HG02642 (cell line): ENCODE data around the gene AP1S1.

Experiments used
- ATAC-seq: cut with Tn5 transposase; IDR thresholded peaks from one replicate; pipeline ENCODE4 v1.9.1; 2021; ENCODE audit warnings: mild to moderate bottlenecking; ENCODE audit not compliant: unreplicated experiment, poor library complexity

AP1S1 gene

DNA sequence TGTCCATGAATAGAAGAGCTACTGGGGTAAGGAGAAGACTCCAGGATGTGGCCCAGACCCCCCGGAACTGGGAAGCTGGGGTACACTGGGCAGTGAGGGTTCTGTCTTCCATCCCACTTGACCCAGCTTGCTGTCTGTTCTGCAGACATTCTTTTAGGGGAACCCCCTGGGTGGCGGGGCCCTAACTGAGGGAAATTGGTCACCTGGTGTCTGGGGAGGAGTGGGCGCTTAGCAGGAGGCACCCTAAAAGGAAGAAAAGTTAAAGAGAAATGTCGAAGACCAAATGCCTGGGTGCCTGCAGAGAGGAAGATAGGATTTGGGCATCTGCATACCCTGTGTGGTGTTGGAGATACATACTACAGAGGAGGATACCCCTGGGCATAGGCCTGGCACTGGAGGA, 1.0 kb downstream of the AP1S1 start:
- no peak for ATAC-seq

DNA sequence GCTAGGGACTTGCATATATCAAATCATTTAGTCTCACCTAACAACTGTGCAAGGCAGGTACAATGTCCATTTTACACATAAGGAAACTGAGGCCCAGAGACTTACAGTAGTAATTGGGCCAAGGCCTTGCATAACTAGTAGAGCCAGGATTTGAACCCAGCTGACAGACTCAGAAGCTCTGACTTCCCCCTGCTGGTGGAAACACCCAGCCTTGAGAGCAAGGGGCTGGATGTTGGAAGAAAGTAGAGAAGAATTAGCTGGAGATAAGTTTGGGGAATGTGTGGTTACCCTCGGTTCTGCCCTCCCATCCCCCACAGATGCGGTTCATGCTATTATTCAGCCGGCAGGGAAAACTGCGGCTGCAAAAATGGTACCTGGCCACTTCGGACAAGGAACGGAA, 2.0 kb downstream of the AP1S1 start:
- ATAC-seq, result no peak

DNA sequence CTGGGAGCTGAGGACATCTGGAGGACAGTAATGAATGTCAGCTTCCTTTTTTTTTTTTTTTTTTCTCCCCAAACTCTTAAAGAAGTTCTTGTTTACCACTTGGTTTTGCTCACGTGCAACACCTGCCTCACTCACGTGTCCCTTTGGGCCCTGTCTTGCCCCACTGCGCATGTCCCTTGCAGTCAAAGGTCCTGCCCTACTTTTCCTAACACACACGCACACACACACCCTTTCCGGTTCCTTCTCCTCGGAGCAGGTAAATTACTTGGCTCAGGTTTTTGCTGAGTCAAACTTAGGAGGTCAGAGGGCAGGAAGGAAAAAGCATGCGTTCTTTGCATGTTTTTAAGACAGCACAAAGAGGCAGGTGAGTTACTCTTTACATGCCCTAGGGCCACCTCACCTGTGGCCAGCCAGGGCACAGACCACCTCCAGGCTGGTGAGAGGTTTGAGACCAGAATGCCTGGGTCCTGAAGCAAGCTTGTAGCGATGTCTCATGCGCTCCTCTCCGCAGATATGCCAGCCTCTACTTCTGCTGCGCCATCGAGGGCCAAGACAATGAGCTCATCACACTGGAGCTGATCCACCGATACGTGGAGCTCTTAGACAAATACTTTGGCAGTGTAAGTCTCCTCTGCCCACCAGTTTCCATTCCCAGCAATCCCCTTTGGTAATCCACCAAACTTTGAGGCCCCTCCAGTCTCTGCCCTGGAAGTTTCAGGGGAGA, 2.8 kb downstream of the AP1S1 start:
- no peak for ATAC-seq

DNA sequence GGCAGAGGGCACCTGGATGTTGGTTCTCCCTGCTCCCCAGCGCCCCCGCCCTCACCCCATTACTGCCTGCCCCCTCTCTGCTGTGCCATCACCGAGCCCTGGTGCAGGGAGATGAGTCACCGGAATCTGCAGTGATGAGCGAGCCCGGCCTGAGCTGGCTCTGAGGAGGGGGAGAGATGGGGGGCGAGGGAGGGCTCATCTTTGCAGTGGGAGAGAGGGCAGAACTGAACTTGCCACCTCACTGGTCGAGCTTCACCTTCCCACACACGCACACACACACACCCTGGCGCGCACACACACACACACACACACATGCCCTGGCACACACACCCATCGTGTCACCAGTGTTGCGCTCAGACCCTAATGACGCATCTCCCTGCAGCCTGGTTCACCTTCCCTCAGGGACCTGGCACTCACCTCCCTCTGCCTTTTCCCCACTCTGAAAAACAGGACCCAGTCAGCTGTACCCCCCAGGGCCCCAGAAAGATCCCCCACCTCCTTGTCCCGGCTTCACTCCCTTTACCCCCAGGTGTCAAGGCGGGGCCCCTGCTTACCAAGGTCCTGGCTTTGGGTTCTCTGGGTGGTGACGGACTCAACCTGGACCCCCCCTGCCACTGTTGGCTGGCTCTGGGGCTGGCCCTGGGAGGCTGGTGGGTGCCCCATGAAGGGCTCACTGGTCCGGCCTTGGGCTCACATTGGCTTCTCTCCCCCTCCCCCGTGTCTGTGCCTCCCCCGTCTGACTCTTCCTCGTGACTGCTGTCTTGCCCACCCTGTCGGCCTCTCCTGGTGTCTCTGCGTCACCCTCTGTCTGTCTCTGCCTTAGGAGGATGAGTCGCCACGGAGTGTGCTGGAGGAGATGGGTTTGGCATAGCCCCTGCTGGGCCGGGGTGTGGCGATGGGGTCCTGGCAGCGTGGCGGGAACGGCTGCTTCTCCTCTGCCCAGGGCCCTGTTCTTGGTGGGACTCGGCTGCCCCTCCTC, 5.7 kb downstream of the AP1S1 start:
- ATAC-seq, result no peak

DNA sequence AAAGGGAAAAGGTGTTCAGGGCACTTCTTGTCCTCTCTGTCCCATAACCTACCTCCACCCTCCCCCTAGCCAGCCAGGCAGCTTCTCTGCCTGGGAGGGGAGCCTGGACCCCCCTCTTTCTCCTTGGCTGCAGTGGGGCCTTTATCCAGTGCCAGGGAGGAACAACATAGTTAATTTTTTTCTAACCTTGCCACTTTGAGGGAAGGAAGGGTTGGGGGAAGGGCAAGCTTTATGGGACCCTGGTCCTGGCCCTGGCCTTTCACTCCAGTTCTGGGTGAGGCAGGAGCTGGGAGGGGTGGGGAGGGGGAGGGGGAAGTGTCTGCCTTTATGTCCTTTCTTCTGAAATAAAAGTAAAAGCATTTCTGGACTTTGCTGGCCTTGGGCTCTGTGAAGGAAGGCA, 6.6 kb downstream of the AP1S1 start:
- ATAC-seq, result no peak

DNA sequence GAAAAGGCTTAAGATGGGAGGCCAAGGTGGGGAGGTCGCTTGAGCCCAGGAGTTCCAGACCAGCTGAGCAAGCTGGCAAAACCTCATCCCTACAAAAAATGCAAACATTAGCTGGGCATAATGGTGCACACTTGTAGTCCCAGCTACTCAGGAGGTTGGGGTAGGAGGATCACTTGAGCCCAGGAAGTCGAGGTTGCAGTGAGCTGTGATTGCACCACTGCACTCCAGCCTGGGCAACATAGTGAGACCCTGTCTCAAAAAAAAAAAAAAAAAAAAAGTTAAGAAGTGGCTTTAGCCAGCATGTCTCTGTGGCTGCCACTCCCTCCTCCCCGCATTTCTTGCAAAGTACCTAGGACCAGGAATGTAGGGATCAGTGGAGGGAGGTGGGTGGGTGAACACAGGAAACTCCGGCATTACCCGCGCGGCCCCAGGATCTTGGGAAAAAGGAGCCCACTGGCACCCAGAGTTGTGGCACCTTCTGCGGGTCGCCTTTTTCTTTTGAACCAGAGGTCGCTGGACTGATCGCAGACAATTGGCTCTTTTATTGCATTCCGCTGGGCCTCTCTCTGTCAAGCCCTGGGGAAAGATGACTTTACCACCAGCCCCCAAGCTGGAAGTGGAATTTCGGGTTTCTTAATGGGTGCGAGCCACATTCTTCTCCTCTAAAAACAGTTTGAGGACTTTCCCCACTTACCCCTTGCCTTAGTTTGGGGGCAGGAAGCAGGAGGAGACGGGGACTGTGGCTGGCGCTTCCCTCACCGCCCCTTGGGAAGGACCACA, 7.6 kb downstream of the AP1S1 start:
- ATAC-seq, result no peak

DNA sequence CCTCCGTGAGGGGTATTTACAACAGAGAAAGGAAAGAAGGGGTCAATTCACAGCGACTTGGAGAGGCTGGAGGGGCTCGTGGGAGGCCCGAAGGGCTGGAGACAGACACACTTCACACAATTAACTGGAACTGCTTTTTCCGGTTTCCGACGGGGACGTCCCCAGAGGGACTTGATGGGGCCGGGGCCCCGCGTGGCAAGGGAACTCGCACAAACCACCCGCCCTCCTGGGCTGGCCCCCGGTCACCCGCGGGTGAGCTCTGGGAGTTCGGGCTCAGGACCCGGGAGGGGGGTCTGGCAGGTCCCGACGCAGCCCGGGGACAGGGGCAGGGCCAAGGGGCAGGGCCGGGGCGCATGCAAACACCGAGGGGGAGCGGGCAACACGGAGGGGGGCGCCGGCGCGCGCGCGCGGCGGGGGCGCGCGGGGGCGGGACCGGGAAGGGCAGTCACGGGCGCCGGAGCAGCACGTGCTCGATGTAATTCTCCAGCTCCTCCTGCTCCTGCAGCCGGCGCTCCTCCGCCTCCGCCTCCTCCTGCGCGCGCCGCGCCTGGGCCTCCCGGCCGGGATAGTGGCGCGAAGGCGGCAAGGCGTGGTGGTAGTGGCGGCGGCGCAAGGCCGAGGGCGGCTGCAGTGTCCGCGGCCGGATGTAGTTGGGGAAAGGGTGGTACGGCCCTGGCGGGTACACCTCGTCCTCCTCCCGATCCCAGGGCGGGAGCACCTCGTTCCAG, 8.4 kb downstream of the AP1S1 start:
- no peak for ATAC-seq

DNA sequence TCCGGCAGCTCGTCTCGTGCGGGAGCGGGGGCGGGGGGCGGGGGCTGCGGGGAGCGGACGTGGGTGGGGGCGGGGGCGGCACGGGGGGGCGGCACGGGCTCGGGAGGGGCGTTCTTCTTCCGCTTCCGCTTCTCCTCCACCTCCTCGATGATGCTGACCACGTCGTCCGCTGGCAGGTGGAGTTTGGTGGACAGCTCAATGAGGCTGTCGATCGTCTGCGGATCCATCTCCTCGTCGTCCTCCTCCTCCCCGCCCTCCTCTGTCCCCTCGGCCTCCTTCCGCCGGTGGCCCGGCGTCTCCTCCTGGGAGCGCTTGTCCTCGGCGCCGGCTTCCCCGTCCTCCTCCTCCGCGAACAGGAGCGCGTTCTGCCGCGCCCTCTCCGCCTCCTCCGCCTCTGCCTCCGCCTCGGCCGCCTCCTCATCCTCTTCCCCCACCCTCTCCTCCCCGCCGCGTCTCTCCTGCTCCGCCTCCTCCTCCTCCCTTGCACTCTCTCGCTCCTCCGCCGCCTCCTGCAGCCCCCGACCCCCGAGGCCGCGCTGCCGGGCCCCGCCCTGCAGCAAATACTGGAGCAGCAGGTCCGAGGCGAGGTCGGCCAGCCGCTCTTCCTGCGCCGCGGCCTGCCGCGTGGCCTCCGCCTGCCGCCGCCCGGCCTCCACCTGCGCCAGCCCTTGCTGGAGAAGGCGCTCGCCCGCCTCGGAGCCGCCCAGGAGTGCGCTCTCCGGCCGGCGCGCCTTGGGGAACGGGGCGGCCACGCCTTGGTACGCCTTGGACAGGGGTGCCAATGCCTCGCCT, 9.2 kb downstream of the AP1S1 start:
- no peak for ATAC-seq

DNA sequence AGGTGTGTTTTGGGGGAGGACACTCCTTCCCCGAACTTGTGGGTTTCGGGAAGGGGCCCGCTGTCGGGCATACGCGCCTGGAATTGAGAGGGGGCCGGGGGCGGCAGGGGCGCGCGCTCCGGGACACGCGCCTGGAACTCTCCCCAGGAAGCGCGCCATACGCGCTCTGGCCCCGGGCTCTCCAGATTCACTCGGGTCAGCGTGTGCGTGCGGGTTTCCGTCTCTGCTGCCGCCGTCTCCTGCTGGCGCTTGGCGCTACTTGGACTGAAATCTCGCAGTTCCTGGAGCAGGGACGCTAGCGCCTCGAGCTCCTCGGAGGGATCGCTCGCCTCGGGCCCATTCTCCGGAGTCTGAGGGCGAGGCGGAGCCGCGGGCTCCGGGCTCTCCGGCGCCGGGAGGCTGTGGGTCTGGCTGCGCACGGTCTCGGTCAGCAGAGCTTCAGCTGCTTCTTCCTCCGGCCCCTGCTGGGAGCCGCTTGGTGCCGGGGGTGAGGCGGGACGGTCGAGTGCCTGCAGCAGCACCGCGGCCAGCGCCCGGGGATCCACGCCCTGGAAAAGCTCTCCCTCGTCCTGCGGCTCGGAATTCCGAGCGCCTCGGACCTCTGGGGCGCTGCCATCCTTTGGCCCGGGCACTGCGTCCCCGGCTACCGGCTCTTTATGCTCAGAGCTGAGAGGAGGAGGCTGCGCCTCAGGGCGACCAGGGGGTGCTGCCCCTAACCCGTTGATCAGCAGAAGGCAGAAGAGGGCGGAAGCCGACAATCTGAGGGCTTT, 10.0 kb downstream of the AP1S1 start:
- ATAC-seq, result no peak

DNA sequence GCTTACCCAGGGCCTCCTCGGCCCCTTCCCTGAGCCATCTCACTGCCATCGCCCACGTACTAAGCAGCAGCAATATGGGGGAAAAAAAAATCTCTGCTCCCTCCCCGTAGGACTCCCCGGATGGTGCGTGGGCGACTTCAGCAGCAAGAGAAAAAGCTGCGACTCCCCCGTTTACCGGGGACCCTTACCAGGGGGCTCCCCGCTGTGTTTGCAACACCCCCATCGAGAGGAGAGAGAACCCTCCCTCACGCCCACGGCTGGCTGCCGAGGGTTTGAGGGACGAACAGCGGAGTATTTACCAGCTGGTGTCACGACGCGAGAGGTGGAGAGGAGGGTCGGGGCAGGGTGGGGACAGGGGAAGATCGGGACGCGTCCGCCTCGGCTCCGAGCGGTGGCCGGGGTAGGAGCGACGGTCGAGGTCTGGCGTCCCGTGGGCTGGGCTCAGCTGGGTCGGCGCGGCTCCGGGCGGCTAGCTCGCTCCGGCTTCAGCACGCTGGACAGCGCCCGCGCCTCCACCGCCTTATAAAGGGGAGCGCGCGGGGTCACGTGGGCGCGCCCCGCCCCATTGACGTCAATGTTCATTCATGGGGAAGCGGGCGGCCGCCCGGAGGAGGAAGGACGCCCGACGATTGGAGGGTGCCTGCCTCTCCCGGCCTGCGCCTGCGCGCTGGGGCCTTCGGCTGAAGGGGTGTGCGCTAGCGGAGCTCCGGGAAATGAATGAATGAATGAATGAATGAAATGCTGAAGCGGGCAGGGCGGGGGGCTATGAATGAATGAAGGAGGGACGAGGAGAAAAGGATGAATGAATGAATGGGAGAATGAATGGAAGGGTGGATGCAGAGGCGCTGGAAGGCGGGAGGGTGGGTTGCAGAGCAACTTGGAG, 11.0 kb downstream of the AP1S1 start, which contains the start of gene VGF:
Gene VGF, minus strand, starts transcription at position 495 of the 883 bp plus-strand sequence. CDS start 726 bp downstream, outside the sequence.
- ATAC-seq, result peak; percentile 72

DNA sequence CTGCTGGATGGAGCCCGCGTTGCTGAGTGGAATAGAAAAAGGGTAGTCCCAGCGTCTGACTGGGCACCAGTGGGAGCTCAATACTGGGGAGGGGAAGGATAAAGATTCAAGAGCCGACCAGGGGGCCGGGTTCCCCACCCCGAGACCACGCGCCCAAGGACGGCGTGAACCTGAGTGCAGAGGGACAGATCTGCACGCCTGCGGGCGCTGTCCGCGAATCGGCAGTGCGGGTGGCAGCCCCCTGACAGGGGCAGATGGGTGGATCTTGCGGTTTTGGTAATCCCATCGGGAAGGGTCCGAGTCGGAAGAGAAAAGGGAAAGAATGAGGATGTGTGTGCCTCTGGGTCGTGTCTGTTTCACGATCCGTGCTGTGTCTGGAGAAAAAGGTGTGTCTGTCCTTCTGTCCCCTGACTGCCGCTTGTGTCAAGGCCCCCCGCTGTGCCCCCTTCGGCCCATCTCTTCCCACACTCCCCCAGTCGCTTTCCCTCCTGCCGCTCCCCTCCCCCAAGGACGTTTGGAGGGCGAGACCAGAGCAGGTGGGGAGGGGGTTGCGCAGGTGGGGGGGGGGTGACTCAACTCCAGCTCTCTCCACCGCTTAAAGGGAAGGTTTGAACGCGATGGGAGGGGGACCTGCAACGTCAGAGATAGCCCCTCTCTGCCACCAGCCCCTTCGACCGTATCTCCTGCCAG, 11.8 kb downstream of the AP1S1 start:
- ATAC-seq, result no peak

DNA sequence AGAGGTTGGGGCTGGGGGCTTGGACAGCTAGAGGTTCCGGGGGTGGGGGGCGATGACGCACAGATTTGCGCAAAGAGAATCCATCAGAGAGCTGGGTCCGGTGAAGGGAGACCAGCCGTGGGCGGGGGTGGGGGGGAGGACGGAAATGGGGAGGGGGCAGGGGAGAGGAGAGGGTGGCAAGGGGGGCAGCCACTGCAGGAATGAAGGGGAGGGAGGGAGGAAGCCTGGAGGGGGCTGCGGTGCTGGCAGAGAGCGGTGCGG, 12.3 kb downstream of the AP1S1 start:
- no peak for ATAC-seq

DNA sequence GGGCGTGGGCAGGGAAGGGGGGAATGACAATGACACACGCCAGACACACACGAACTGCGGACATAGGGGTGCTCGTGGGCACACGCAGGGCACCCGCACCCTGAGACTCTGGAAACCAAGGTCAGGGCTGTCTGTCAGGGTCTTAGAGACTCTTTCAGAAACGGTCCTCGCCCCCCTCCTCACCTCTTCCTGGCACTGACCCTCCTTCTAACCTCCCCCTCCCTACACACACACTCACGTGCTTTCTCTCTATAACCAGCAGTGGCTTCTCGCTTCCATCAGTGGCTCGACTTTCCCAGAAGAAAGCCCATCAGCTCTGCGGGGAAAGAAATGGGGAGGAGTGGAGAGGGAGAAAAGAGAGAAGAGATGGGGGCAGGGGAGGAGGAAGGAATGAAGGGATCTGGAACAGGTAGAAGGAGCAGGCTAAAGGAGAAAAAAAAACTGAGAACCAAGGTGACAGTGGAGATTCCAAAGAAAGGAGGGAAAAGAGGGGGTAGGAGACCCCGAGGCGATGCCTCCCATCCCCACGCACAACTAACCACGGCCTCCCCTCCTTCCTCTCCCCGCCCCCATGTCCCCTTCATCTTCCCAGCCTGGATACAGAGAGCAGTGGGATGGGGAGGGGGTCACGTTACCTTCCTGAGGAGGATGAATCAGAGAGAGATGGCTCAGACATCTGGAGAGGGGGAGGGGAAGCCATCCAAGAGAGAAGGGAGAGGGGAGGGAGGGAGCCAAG, 12.8 kb downstream of the AP1S1 start:
- ATAC-seq, result no peak

DNA sequence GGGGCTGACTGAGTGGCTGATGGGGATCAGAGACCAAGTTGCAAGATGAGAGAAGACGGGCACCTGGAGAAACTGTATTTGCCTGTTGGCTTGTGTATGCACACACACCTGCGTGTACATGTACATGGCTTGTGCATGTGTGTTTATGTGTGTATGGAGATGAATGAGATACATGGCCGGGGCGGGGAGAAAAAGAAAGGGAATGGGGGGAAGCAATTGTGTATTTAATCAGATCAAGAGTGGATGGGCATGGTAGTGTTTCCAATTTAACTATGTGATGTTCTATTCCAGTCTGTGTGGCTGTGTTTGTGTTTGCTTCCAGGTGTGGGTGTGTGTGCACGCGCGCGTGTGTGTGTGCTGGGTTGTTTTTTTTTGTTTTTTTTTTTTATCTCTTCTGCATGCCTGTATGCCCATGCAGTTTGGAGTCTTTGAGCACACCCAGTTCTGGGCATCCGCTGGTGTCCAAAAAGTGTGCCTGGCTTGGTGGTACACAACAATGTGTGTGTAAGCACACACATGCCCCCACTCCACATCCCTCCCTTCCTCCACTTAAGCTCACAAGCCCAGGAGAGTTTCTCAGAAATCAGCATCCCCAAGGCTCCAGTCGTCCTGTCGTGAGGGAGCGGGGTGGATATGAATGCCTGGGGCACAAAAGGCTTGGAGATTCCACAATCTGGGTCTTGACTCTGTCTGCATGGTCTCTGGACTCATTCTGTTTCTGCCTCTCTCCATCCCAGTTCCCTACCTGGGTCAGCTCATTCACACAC, 13.6 kb downstream of the AP1S1 start:
- ATAC-seq, result no peak

DNA sequence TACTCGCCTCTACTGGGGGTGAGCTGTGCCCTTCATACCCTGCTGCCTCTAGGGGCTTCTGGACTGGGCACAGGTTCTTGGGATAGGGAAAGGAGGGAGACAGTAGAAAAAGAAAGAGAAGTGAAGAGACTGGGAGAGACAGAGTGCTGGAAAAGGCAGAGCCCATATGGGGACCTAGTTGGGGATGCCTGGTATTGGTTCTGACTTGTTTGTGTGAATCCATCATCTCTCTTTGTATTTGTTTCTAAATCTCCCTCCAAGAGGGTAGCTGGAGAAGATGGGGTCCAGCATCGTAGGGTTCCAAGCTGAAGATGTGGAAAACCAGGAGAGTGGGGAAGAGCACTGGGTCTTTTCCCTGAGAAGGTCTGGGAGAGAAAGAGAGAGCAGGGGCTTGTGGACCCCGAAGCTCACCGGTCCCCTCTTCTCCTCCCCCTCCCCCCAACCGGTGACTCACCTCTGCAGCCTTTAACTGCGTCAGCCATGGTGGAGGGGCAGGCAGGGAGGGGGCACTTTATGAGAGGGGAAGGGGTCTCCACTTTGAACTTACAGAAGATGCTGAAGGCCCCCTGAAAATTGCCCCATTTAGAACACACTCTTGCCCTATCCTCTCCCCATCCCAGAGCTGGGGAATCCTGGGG, 14.3 kb downstream of the AP1S1 start:
- ATAC-seq, result no peak
